Mesendoderm (in vitro differentiated cells): Measurements from ENCODE around the gene DNAI1.

Experiments used
- DNase-seq: peaks from one replicate; pipeline ENCODE4 v3.0.0; 2013
- H2AK5ac ChIP-seq: 2 replicates; pipeline ENCODE4 v1.6.1; 2013; ENCODE audit warnings: low read length, inconsistent platforms
- H2BK120ac ChIP-seq: 2 replicates; pipeline ENCODE4 v1.6.1; 2013; ENCODE audit warnings: low read depth, mild to moderate bottlenecking, low read length, moderate library complexity, mixed read lengths
- H2BK15ac ChIP-seq: replicated peaks from 2 replicates; pipeline ENCODE4 v1.6.1; 2013; ENCODE audit warnings: low read depth, mild to moderate bottlenecking, moderate library complexity
- H2BK5ac ChIP-seq: 2 replicates; pipeline ENCODE4 v1.6.1; 2013; ENCODE audit warnings: low read length, inconsistent platforms
- H3K18ac ChIP-seq: 2 replicates; pipeline ENCODE4 v1.6.1; 2013; ENCODE audit warnings: mild to moderate bottlenecking, low read length, mixed read lengths
- H3K23ac ChIP-seq: one replicate; pipeline ENCODE4 v1.6.1; 2013; ENCODE audit warnings: low read length
- H3K27ac ChIP-seq: 2 replicates; pipeline ENCODE4 v1.5.1; 2013; ENCODE audit warnings: low read depth, mild to moderate bottlenecking, inconsistent platforms, low read length, moderate library complexity
- H3K27me3 ChIP-seq: 2 replicates; pipeline ENCODE4 v1.6.1; 2013; ENCODE audit warnings: low read length, control low read depth, mild to moderate bottlenecking, inconsistent platforms; ENCODE audit not compliant: insufficient read depth, poor library complexity
- H3K36me3 ChIP-seq: 2 replicates; pipeline ENCODE4 v1.6.1; 2013; ENCODE audit warnings: low read length, inconsistent platforms; ENCODE audit not compliant: control insufficient read depth, insufficient read depth
- H3K4ac ChIP-seq: one replicate; pipeline ENCODE4 v1.6.1; 2013; ENCODE audit warnings: low read depth, mild to moderate bottlenecking, low read length, moderate library complexity
- H3K4me1 ChIP-seq: 2 replicates; pipeline ENCODE4 v1.6.1; 2013; ENCODE audit warnings: low read depth, low read length, inconsistent platforms; ENCODE audit not compliant: control insufficient read depth
- H3K4me2 ChIP-seq: 2 replicates; pipeline ENCODE4 v1.6.1; 2013; ENCODE audit warnings: low read length
- H3K4me3 ChIP-seq: 2 replicates; pipeline ENCODE4 v1.5.1; 2013; ENCODE audit warnings: mild to moderate bottlenecking, low read length
- H3K56ac ChIP-seq: one replicate; pipeline ENCODE4 v1.6.1; 2013; ENCODE audit warnings: low read length
- H3K79me1 ChIP-seq: 2 replicates; pipeline ENCODE4 v1.6.1; 2013; ENCODE audit warnings: low read length, inconsistent platforms
- H3K79me2 ChIP-seq: 2 replicates; pipeline ENCODE4 v1.6.1; 2013; ENCODE audit warnings: mild to moderate bottlenecking, low read length; ENCODE audit not compliant: control insufficient read depth, insufficient read depth
- H3K9ac ChIP-seq: 2 replicates; pipeline ENCODE4 v1.6.1; 2013; ENCODE audit warnings: low read length, inconsistent platforms
- H4K5ac ChIP-seq: one replicate; pipeline ENCODE4 v1.6.1; 2013; ENCODE audit warnings: low read length
- H4K8ac ChIP-seq: one replicate; pipeline ENCODE4 v1.6.1; 2013; ENCODE audit warnings: low read depth, mild to moderate bottlenecking, control low read depth, low read length, moderate library complexity
- WGBS: extraction: QIAGEN DNeasy Blood & Tissue Kit; methylation state at CpG from one replicate; pipeline ENCODE4 v1.1.7; 2013; ENCODE audit warnings: low lambda C conversion rate, missing lambda C conversion rate; ENCODE audit not compliant: insufficient coverage; ENCODE audit errors: extremely low coverage; 5-methylcytosine and 5-hydroxymethylcytosine counted together

The DNAI1 gene

DNA sequence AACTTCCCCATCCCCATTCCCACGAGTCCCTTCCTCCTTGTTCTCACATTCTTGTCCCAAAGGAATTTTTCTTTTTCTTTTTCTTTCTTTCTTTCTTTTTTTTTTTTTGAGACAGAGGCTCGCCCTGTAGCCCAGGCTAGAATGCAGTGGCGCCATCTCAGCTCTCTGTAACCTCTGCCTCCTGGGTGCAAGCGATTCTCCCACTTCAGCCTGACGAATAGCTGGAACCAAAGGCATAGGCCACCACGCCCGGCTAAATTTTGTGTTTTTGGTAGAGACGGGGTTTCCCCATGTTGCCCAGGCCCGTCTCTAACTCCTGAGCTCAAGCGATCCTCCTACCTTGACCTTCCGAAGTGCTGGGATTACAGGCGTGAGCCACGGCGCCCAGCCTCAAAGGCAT lies 751 bp downstream of the DNAI1 start:
- no peak overlapping the region for H3K4ac ChIP-seq
- peaks cover 9% of the 10 kb centered on the region for H3K4me1 ChIP-seq
- no peak overlapping the region for H3K18ac ChIP-seq
- no peaks in the 10 kb centered on the region for H3K79me2 ChIP-seq
- no peak overlapping the region for H3K27ac ChIP-seq
- peaks cover 2% of the 10 kb centered on the region for H3K79me1 ChIP-seq
- 100% methylated on average over 1 of the region's 14 CpGs for WGBS
- H3K9ac ChIP-seq = no peak overlapping the region
- H3K36me3 ChIP-seq = no peaks in the 10 kb centered on the region
- no peak overlapping the region for H2BK120ac ChIP-seq
- no peak overlapping the region for H4K5ac ChIP-seq
- no peak overlapping the region for H3K4me3 ChIP-seq
- H3K56ac ChIP-seq = no peak overlapping the region
- peaks cover 3% of the 10 kb centered on the region for H3K27me3 ChIP-seq
- H2BK15ac ChIP-seq = no peak overlapping the region
- H3K23ac ChIP-seq = no peak overlapping the region
- DNase-seq = no peak
- no peak overlapping the region for H2AK5ac ChIP-seq
- no peak overlapping the region for H3K4me2 ChIP-seq
- H4K8ac ChIP-seq = no peak overlapping the region
- H2BK5ac ChIP-seq = no peak overlapping the region

DNA sequence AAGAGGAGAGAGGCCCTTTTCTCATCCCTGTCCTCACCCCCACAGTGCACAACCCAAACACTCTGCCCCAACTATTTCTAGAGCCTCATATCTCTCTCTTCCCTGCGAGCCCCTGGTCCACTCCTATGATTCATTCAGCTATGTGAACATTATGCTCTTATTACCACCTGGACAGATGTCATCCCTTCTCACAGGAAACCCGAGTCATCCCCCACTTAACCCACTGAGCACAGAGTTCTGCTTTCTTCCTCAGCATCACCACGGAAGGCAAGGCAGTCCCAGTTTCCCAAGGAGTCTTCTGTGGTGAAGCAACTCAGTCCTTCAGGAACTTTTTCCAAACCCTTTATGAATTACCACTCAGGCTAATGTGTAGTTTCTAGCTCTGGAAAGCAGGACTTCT lies 1.3 kb downstream of the DNAI1 start:
- WGBS = no CpG with 5 or more reads among the region's 3 CpGs
- Histone ChIP-seq H3K27ac (no peak overlapping the region), H3K27me3 (peaks cover 3% of the 10 kb centered on the region), H2AK5ac (no peak overlapping the region), H3K79me2 (no peaks in the 10 kb centered on the region), H2BK15ac (no peak overlapping the region), H3K4me3 (no peak overlapping the region), H3K4ac (no peak overlapping the region), H2BK5ac (no peak overlapping the region), H4K5ac (no peak overlapping the region), H3K36me3 (no peaks in the 10 kb centered on the region), H3K23ac (no peak overlapping the region), H3K4me2 (no peak overlapping the region), H2BK120ac (no peak overlapping the region), H3K4me1 (peaks cover 8% of the 10 kb centered on the region), H3K56ac (no peak overlapping the region), H3K18ac (no peak overlapping the region), H4K8ac (no peak overlapping the region), H3K79me1 (peaks cover 2% of the 10 kb centered on the region), H3K9ac (no peak overlapping the region)
- DNase-seq = no peak

DNA sequence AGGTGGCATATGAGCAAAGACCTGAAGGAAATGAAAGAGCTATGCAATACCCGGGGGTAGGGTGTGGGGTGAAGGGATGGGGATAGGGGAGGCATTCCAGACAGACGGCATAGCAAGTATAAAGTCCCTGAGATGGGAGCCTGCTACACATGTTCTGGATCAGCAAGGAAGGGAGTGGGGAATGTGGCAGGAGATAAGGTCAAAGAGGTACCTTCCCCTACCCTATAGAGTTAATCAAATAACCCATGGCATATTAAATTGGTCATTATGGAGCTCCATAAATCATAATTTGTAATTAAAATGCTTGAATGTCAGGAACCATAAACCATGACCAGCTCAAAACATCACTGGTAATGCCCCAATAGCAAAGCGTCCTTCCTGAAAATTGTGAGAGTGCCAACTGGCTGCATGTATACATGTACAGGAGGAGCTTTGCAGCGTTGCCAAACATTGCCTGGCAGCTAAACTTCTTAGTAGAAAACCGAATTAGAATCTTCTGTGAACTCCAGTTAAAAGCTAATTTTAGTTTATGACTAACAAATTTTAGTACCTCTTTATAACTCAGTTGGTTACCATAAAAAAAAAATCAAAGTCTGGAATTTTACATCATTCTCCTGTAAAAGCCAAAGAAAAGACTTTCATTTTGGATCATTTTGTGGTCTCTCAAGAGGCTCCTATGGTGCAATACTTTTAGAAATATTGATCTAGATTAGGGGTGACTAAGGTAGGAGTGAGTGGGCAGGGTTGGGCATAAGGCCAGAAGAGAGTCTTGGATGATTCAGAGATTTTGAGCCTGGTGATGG lies 4.7 kb downstream of the DNAI1 start:
- H2BK5ac ChIP-seq = no peak overlapping the region
- no peaks in the 10 kb centered on the region for H3K36me3 ChIP-seq
- H3K27ac ChIP-seq = no peak overlapping the region
- H2BK120ac ChIP-seq = no peak overlapping the region
- H3K27me3 ChIP-seq = peaks cover 3% of the 10 kb centered on the region
- no peak overlapping the region for H3K18ac ChIP-seq
- no peak overlapping the region for H3K4me3 ChIP-seq
- no peak overlapping the region for H3K4ac ChIP-seq
- no peak overlapping the region for H4K8ac ChIP-seq
- no peaks in the 10 kb centered on the region for H3K4me1 ChIP-seq
- no peak overlapping the region for H2AK5ac ChIP-seq
- H3K4me2 ChIP-seq = no peak overlapping the region
- no peaks in the 10 kb centered on the region for H3K79me2 ChIP-seq
- H3K23ac ChIP-seq = no peak overlapping the region
- no peak overlapping the region for H4K5ac ChIP-seq
- no peak overlapping the region for H3K9ac ChIP-seq
- no CpG with 5 or more reads among the region's 5 CpGs for WGBS
- no peaks in the 10 kb centered on the region for H3K79me1 ChIP-seq
- H2BK15ac ChIP-seq = no peak overlapping the region
- no peak for DNase-seq
- H3K56ac ChIP-seq = no peak overlapping the region

DNA sequence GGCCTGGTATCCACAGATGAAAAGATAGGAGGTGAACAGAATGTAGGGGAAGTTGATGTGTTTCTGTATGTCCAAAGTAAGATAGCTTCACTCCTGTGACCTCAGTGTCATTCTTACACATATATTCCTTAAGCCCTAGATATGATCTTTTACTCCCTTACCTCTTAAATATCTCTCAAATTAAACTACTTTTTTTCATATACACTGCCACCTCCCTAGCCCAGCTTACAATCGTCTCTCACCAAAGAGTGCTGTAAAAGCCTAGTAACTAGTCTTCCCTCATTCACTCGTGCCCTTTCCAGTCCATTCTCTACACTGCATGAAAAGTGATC lies 5.3 kb downstream of the DNAI1 start:
- no CpG with 5 or more reads among the region's 2 CpGs for WGBS
- H3K56ac ChIP-seq = no peak overlapping the region

DNA sequence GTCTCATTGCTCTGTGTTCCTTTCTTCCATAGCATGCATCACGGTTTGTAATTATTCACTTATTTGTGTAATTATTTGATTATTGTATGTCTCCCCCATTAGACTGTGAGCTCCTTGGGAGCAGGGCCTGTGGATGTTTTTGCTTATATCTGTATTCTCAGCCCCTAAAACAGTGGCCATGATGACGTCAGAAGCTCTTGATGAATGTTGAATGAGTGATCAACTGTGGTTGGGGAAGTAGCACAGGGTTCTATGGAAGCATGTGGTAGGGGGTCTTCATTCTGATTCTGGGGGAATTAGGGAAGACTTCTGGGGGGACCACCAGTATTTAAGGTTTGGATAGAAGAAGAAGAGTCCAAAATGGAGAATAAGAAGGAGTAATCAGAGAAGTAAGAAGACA lies 6.0 kb downstream of the DNAI1 start:
- no peak overlapping the region for H2AK5ac ChIP-seq
- no peak overlapping the region for H2BK120ac ChIP-seq
- no peak overlapping the region for H3K23ac ChIP-seq
- no peak overlapping the region for H3K4me2 ChIP-seq
- H2BK5ac ChIP-seq = no peak overlapping the region
- no peak overlapping the region for H4K5ac ChIP-seq
- H3K79me1 ChIP-seq = no peaks in the 10 kb centered on the region
- H2BK15ac ChIP-seq = no peak overlapping the region
- no peak overlapping the region for H3K27ac ChIP-seq
- no peaks in the 10 kb centered on the region for H3K4me1 ChIP-seq
- H3K9ac ChIP-seq = no peak overlapping the region
- no peaks in the 10 kb centered on the region for H3K27me3 ChIP-seq
- no CpG with 5 or more reads among the region's 2 CpGs for WGBS
- no peak overlapping the region for H3K18ac ChIP-seq
- H3K36me3 ChIP-seq = no peaks in the 10 kb centered on the region
- no peak for DNase-seq
- H3K56ac ChIP-seq = no peak overlapping the region
- no peak overlapping the region for H3K4me3 ChIP-seq
- no peaks in the 10 kb centered on the region for H3K79me2 ChIP-seq
- no peak overlapping the region for H4K8ac ChIP-seq
- H3K4ac ChIP-seq = no peak overlapping the region

More for the DNA sequence above, 5.3 kb downstream of the DNAI1 start:
- no peak for DNase-seq
- Histone ChIP-seq H2BK120ac (no peak overlapping the region), H2BK15ac (no peak overlapping the region), H4K5ac (no peak overlapping the region), H3K36me3 (no peaks in the 10 kb centered on the region), H3K4me2 (no peak overlapping the region), H2BK5ac (no peak overlapping the region), H3K4ac (no peak overlapping the region), H3K18ac (no peak overlapping the region), H3K9ac (no peak overlapping the region), H2AK5ac (no peak overlapping the region), H3K27me3 (peaks cover 2% of the 10 kb centered on the region), H3K4me3 (no peak overlapping the region), H4K8ac (no peak overlapping the region), H3K27ac (no peak overlapping the region), H3K23ac (no peak overlapping the region), H3K79me1 (no peaks in the 10 kb centered on the region), H3K79me2 (no peaks in the 10 kb centered on the region), H3K4me1 (no peaks in the 10 kb centered on the region)

DNA sequence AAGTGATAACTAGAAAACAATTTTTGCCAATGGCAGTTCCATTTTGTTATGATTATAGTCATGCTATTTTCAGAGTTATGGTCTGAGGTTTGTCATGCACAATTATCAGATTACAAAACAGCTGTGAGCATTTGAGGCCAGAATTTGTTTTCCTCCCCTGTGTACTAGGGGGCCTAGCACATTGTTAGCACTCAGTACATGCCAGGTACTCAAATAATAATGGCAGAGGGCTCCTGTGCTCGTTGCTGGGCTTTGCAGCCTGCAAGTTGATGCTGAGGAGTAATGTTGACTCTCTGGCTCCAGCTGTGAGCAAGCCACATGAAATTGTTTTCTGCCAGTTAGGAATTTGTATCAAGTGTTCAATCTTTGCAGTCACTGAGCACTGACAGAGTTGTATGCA lies 6.9 kb downstream of the DNAI1 start:
- Histone ChIP-seq H3K18ac (no peak overlapping the region), H3K23ac (no peak overlapping the region), H4K5ac (no peak overlapping the region), H3K4ac (no peak overlapping the region), H3K27me3 (no peaks in the 10 kb centered on the region), H2AK5ac (no peak overlapping the region), H3K4me2 (no peak overlapping the region), H3K56ac (no peak overlapping the region), H3K79me1 (no peaks in the 10 kb centered on the region), H4K8ac (no peak overlapping the region), H2BK5ac (no peak overlapping the region), H3K9ac (no peak overlapping the region), H3K4me1 (no peaks in the 10 kb centered on the region), H2BK120ac (no peak overlapping the region), H3K27ac (no peak overlapping the region), H3K79me2 (no peaks in the 10 kb centered on the region), H3K4me3 (no peak overlapping the region), H2BK15ac (no peak overlapping the region), H3K36me3 (no peaks in the 10 kb centered on the region)
- DNase-seq = no peak
- WGBS = no CpG with 5 or more reads among the region's 1 CpG
